Measurements from ENCODE around the gene INPP1. TPM values are rescaled to one million over a fixed set of nuclear protein-coding genes. Genes with fewer than 3 reads are reported as not detected.

The INPP1 gene
- total RNA-seq, 1 experiment from 2014 or later: 9.5 TPM

DNA sequence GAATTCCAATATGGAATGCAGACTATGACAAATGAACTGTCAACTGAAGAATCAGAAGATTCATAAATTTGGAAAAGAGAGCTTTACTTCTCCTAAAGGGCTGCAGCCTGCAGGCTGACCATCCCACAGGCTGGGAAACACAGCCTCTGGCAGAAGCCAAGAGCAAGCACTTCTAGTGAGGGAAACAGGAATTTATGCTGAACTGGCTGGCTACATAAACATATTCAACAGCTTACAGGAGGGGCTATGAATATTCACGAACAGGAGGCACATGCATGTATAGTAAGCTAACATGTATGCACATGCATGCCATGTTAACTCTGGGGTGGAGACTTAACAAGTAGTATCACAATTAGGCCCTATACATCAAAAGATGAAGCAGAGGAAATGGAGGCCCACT, 41.3 kb upstream of the INPP1 start:
- no TSS peak for BruUV-seq (replicated peaks)
- H3K4me2 ChIP-seq: no peak overlapping the region
- H3K9me2 ChIP-seq (ENCODE audit: insufficient read depth): no peaks in the 10 kb centered on the region
- H3K4me1 ChIP-seq (replicated peaks; ENCODE audit: insufficient read depth): no peaks in the 10 kb centered on the region
- H2AFZ ChIP-seq: no peak overlapping the region
- POLR2A ChIA-PET (ENCODE audit: unreplicated experiment): interaction anchor here (0.6 kb wide), 1 partner anchor 251 kb away, joined by 11 read pairs; no protein-coding TSS in a partner anchor
- CTCF ChIA-PET: no interaction called here
- H4K20me1 ChIP-seq (ENCODE audit: insufficient read depth): no peaks in the 10 kb centered on the region
- no peaks in the 10 kb centered on the region for H3K79me2 ChIP-seq (ENCODE audit: low read depth)
- H3K9me3 ChIP-seq (ENCODE audit: insufficient read depth, low read depth): no peaks in the 10 kb centered on the region
- no peak for TF ChIP-seq EZH2 (IDR thresholded peaks at IDR 0.05; ENCODE audit: low read depth)
- TF ChIP-seq, protein P1, sequence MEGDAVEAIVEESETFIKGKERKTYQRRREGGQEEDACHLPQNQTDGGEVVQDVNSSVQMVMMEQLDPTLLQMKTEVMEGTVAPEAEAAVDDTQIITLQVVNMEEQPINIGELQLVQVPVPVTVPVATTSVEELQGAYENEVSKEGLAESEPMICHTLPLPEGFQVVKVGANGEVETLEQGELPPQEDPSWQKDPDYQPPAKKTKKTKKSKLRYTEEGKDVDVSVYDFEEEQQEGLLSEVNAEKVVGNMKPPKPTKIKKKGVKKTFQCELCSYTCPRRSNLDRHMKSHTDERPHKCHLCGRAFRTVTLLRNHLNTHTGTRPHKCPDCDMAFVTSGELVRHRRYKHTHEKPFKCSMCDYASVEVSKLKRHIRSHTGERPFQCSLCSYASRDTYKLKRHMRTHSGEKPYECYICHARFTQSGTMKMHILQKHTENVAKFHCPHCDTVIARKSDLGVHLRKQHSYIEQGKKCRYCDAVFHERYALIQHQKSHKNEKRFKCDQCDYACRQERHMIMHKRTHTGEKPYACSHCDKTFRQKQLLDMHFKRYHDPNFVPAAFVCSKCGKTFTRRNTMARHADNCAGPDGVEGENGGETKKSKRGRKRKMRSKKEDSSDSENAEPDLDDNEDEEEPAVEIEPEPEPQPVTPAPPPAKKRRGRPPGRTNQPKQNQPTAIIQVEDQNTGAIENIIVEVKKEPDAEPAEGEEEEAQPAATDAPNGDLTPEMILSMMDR (conservative IDR thresholded peaks at IDR 0.05): no peak
- H3K4me3 ChIP-seq: no peak overlapping the region
- H3K36me3 ChIP-seq (ENCODE audit: low read depth): no peaks in the 10 kb centered on the region
- no peak for DNase-seq
- no peak overlapping the region for H3K27ac ChIP-seq
- intact Hi-C loops (cut with micrococcal nuclease; ENCODE audit: unreplicated experiment): no loop called here
- no peaks in the 10 kb centered on the region for H3K27me3 ChIP-seq (ENCODE audit: insufficient read depth, low read depth)
- no peaks in the 10 kb centered on the region for H3F3A ChIP-seq (ENCODE audit: insufficient read depth, low read depth)

DNA sequence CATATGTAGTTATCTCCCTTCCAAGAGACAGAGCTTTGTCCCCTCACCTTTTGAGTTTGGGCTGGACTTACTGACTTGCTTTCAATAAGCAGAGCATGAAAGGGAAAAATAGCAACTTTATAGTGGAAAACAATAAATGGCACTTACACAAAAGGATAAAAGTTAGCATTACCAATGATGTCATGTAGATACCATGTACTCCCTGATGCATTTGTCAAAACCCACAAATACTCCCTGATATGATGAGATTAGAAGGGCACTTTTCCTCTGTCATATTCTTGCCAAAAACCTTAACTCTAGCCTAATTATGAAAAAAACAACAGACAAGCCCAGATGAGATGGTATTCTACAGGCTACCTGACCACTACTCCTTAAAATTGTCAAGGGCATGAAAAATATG, 39.7 kb upstream of the INPP1 start:
- Histone ChIP-seq H3K9me2 (ENCODE audit: insufficient read depth) (no peaks in the 10 kb centered on the region), H3K27ac (no peak overlapping the region), H3K4me2 (no peak overlapping the region), H2AFZ (no peak overlapping the region), H3K27me3 (ENCODE audit: insufficient read depth, low read depth) (no peaks in the 10 kb centered on the region), H3K4me3 (no peak overlapping the region), H3K79me2 (ENCODE audit: low read depth) (no peaks in the 10 kb centered on the region), H3F3A (ENCODE audit: insufficient read depth, low read depth) (no peaks in the 10 kb centered on the region), H3K4me1 (replicated peaks; ENCODE audit: insufficient read depth) (no peaks in the 10 kb centered on the region), H3K9me3 (ENCODE audit: insufficient read depth, low read depth) (no peaks in the 10 kb centered on the region), H4K20me1 (ENCODE audit: insufficient read depth) (no peaks in the 10 kb centered on the region), H3K36me3 (ENCODE audit: low read depth) (no peaks in the 10 kb centered on the region)
- BruUV-seq (replicated peaks): no TSS peak
- POLR2A ChIA-PET (ENCODE audit: unreplicated experiment): no interaction called here
- no peak for DNase-seq
- CTCF ChIA-PET: no interaction called here
- intact Hi-C loops (cut with micrococcal nuclease; ENCODE audit: unreplicated experiment): no loop called here
- no peak for TF ChIP-seq EZH2 (IDR thresholded peaks at IDR 0.05; ENCODE audit: low read depth)
- TF ChIP-seq, protein P1 (conservative IDR thresholded peaks at IDR 0.05): no peak

DNA sequence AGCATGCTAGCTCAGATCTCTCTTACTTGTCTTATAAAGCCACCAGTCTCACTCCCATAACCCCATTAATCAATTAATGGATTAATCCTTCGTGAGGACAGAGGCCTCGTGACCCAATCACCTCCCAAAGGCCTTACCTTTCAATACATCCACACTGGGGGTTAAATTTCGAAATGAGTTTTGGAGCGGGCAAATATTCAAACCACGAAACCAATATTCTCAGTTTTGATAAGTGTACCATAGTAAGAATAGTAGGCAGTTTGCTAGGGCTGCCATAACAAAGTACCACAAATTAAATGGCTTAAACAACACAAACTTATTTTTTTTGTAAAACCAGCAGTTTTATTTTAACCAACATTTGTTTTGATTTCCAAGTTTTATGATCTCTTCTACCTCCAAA, 39.0 kb upstream of the INPP1 start:
- Histone ChIP-seq H3F3A (ENCODE audit: insufficient read depth, low read depth) (no peaks in the 10 kb centered on the region), H3K4me1 (replicated peaks; ENCODE audit: insufficient read depth) (no peaks in the 10 kb centered on the region), H3K36me3 (ENCODE audit: low read depth) (no peaks in the 10 kb centered on the region), H3K9me3 (ENCODE audit: insufficient read depth, low read depth) (no peaks in the 10 kb centered on the region), H3K4me2 (no peak overlapping the region), H3K79me2 (ENCODE audit: low read depth) (no peaks in the 10 kb centered on the region), H2AFZ (no peak overlapping the region), H3K4me3 (no peak overlapping the region), H3K27me3 (ENCODE audit: insufficient read depth, low read depth) (no peaks in the 10 kb centered on the region), H4K20me1 (ENCODE audit: insufficient read depth) (no peaks in the 10 kb centered on the region), H3K9me2 (ENCODE audit: insufficient read depth) (no peaks in the 10 kb centered on the region), H3K27ac (no peak overlapping the region)
- intact Hi-C loops (cut with micrococcal nuclease; ENCODE audit: unreplicated experiment): no loop called here
- POLR2A ChIA-PET (ENCODE audit: unreplicated experiment): no interaction called here
- TF ChIP-seq EZH2 (IDR thresholded peaks at IDR 0.05; ENCODE audit: low read depth): no peak
- TF ChIP-seq, protein P1 (conservative IDR thresholded peaks at IDR 0.05): no peak
- CTCF ChIA-PET: no interaction called here
- no TSS peak for BruUV-seq (replicated peaks)
- DNase-seq: no peak
